Limb (tissue), 2 donors: ENCODE measurements around the gene VAV2.
A peak's percentile ranks its signal among the peaks of the same experiment; 100 is the strongest.

ENCODE experiments used
- DNase-seq, 2 donors: peaks; one replicate each; pipeline ENCODE4 v3.0.0-alpha.2; 2016; ENCODE audit errors: extremely low spot score in 2 of 2

The VAV2 gene

DNA sequence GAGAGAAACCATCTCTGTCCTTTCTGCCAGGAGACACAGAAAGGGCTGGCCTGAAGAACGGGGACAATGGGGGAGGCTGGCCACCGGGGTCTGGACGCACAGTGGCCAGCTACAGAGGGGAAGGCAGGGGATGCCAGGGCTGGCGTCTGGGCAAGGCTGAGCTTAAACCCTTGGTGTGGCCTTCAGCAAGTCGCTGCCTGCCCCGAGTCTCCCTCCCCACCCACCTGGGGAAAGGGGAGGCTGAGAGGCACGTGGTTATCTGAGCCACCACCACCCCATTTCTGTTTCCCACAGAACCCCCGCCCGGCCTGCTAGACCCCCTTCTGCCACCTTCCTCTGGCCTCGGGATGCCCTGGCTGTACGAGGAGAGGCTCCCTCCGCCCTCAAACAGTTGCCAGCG lies 115.3 kb downstream of the VAV2 start:
- no peak for DNase-seq

DNA sequence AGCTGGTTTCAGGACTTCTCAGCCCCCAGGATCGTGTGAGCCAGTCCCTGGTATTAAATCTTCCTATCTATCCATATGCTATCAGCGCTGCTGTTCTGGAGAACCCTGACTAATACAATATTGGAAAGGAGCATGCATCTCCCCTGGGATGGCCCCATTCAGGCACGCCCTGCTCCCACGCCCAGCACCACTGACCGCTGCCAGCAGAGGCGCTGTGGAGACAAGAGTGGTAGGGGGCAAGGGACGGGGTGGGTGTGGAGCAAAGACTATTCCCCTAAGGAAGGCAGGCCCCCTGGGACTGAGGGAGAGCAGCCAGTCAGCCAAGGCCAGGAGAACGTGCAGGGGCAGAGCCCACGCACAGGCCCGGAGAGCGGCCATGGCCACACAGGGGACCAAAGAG lies 116.0 kb downstream of the VAV2 start:
- peak in 1 of 2 donors; percentile 50 for DNase-seq

DNA sequence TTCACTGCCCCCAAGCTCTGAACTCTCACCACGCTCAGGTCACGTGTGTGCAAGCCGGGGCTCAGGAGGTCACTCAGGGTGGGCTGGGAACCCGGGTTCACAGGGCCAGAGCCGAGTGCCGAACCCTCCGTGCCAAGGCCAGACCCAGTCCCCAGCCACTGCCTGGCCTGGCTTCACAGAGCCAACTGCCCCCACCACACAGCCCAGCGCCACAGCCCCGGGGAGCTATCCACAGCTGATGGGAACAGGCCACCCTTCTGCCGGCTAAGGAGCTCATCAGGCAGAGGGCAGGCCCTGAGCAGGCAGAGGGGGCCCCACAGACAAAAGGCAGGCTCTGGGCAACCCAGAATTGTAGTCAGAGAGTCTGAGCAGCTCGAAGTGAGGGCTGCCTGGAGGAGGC lies 117.0 kb downstream of the VAV2 start:
- no peak for DNase-seq

GRCh38 chr9:133874659-133875058 lies 117.5 kb downstream of the VAV2 start:
- no peak for DNase-seq

DNA sequence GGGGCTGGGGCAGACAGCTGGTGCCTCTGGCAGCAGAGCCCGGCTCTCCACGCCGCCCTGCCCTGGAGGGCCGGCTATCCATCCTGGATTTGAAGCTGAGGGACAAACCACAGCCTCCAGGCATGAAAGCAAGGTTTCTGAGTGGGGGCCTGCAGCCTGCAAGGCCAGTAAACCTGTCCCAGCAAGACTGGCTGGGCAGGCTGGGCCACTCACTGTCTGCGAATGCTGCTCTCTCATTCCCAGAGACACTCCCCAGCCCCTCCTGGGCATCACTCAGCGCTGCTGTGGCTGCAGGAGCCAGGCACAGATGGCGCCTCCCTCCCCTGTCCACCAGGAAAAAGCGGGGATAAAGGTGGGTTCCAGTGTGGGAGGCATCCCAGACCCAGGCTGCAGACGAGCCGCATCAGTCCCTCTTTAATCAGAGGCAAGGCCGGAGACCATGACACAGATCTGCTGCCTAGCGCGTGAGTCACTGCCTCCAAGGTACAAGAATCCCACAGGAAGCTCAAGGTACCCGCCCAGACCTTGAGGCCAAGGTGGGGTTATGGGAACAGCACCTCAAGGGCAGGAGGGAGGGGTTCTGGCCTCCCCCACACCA lies 118.0 kb downstream of the VAV2 start:
- peak in 1 of 2 donors; percentile 59 for DNase-seq

- DNase-seq, result peak; percentile 71 to 77
These were observed 118.6 kb downstream of the VAV2 start for GRCh38 chr9:133873461-133873891.

DNA sequence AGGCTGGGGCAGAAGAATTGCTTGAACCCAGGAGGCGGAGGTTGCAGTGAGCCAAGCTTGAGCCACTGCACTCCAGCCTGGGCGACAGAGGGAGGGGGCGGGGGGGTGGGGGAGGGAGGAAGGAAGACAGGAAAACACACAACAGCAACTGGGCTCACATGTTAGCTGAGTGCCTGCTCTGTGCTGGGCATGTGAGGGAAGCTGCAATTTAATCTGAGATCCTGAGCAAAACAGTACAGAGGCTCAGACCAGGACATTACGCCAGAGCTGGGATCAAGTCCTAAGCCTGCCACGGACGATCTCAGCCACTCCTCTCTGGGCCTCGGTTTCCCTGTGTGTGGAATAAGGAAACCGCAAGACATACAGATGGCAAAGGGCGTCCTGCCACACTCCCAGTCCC lies 119.1 kb downstream of the VAV2 start:
- DNase-seq, result no peak

DNA sequence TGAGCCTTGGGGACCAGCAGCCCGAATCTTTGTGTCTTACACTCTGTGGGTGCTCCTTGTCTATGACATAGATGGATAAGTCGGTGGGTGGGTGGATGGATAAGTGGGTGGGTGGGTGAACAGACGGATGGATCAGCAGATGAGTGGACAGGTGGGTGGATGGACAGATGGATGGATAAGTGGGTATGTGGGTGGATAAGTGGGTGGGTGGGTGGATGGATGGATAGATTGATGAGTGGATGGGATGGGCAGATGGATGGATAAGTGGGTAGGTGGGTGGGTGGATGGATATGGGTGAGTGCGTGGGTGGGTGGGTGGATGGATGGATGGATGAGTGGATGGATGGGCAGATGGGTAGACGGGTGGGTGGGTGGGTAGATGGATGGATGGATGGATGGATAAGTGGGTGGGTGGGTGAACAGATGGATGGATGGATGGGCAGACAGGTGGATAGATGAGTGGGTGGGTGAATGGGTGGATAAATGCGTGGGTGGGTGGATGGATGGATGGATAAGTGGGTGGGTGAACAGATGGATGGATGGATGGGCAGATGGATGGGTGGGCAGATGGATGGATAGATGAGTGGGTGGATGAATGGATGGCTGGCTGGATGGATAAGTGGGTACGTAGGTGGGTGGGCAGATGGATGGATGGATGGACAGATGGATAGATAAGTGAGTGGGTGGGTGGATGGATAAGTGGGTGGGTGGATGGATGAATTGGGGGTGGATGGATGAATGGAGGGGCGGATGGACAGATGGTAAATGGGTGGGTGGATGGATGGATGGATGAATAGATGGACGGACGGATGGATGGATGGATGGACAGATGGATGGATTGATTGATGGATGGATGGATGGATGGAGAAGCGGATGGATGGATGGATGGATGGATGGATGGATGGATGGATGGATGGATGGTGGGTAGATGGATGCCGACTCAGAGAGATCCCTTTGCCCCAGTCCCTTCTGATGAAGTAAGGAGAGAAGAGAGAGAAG lies 121.2 kb downstream of the VAV2 start:
- DNase-seq, result no peak

DNA sequence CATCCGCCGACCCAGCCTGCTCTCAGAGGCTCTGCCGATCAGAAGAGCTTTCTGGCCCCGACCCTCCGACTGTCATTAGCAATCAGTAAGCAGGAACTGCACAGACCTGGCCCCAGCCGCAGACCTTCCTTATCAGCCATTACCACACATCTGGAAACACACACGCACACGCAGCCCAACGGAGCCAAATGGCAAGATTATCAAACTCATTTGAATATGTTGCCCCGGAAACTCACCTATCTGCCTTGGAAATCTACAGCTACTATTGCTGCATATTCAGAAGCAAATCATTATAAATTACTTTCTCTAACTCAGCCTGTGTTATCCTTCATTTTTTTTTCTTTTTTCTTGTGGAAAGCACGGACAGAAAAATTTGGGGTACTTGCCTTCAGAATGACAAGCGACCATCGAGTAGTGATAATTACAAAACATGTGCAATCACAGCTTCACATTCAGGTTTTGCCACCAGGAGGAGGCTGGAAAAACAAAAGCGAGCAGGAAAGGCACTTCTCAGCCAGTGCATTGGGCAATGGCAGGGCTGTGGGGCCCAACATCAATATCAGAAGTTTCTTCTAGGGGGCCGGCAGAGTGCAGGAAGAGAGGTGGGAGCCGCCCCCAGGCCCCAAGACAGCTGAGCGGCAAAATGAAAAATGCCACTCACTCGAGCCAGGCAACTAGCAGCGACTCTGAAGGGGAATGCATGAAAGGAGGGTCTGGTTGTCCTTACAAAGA lies 122.3 kb downstream of the VAV2 start:
- DNase-seq, result no peak

- DNase-seq, result no peak
These were observed 123.9 kb downstream of the VAV2 start for GRCh38 chr9:133868203-133868602.

- DNase-seq, result no peak
These were observed 125.2 kb downstream of the VAV2 start for GRCh38 chr9:133866946-133867345.

GRCh38 chr9:133864011-133864410 lies 128.1 kb downstream of the VAV2 start:
- DNase-seq, result no peak

DNA sequence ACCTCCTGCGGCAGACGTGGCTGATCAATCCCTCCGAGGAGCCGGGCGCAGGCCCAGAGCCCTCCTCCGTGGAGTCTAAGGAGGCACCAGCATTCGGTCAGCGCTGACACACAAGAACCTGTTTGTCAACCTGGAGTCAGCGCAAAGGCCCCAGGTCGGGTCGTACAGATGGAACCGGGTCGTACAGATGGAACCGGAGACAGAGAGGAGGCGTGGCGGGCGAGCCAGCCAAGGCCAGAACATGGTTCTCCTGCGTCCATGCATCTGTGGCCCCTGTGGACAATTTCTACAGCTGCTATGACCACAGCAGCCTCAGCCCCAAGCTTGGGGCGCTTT lies 128.9 kb downstream of the VAV2 start:
- no peak for DNase-seq

- DNase-seq, result no peak
These were observed 129.4 kb downstream of the VAV2 start for GRCh38 chr9:133862585-133863256.

GRCh38 chr9:133861692-133862091 lies 130.4 kb downstream of the VAV2 start:
- DNase-seq, result no peak

GRCh38 chr9:133861086-133861485 lies 131.0 kb downstream of the VAV2 start:
- no peak for DNase-seq

GRCh38 chr9:133858771-133859170 lies 133.4 kb downstream of the VAV2 start:
- DNase-seq, result no peak

- DNase-seq, result no peak
These were observed 134.5 kb downstream of the VAV2 start for GRCh38 chr9:133857639-133858038.

GRCh38 chr9:133856798-133857197 lies 135.3 kb downstream of the VAV2 start:
- DNase-seq, result no peak

DNA sequence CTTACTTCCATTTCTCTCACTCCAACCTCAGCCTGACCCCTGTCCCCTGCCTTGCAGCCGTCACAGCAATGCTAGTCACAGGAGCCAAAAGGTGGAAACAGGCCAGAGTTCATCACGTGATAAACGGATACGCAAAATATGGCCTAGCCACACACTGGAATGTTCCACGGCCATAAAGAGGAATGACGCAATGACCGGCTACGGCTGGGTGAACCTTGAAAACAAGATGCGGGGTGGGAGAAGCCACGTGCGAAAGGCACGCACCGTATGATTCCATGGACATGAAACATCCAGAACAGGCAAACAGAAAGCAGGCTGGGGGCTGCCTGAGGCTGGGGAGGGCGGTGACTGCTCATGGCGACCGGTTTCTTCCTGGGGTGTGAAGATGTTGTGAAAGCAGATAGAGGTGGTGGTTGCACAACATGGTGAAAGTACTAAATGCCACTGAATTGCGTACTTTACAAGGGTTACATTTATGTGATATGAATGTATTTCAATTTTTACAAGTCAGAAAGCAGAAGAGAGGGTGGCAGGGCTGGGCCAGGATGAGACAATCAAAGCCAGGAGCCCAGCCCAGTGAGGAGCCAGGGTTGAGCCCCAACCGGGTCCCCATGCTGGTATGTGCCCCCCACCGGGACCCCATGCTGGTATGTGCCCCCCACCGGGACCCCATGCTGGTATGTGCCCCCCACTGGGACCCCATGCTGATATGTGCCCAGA lies 136.2 kb downstream of the VAV2 start:
- DNase-seq, result no peak

DNA sequence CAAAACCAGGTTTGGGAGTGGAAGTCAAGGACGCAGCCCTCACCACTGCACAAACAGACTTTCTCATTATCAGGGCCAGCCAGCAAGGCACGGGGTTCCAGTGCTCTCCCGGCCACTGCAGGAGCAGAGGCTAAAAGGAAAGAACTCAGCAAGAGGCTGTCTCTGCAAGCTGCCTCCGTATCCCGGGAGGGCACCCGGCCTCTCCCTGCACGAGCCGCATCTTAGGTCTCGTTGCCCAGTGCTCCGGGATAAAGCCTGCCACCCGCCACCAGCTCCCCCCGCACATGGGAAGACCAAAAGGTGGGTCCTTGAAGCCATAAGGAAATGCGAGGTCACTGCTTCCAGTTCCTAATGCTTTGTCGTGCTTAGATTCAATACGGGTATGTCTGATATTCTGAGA lies 136.8 kb downstream of the VAV2 start:
- DNase-seq, result no peak
